Hepatocyte (in vitro differentiated cells): Measurements from ENCODE around the gene PTPRD. TPM values are rescaled to one million over a fixed set of nuclear protein-coding genes. Genes with fewer than 3 reads are reported as not detected.

Source experiments
- DNase-seq: peaks from one replicate; pipeline ENCODE4 v3.0.0-alpha.2; 2016; ENCODE audit warnings: low spot score
- H2AFZ ChIP-seq: fragments of 200-600 bp; sonication (generic); 2 replicates; pipeline ENCODE4 v1.6.0; 2016; ENCODE audit warnings: antibody characterized with exemption, mild to moderate bottlenecking
- H3K27ac ChIP-seq: fragments of 200-600 bp; sonication (generic); 2 replicates; pipeline ENCODE4 v1.5.1; 2016; ENCODE audit warnings: mild to moderate bottlenecking
- H3K27me3 ChIP-seq: fragments of 200-600 bp; sonication (generic); 2 replicates; pipeline ENCODE4 v1.6.1; 2016
- H3K36me3 ChIP-seq: fragments of 200-600 bp; sonication (generic); replicated peaks from 2 replicates; pipeline ENCODE4 v1.5.1; 2016; ENCODE audit warnings: low read depth; ENCODE audit not compliant: insufficient read depth
- H3K4me1 ChIP-seq: fragments of 200-600 bp; sonication (generic); 2 replicates; pipeline ENCODE4 v1.5.1; 2016; ENCODE audit warnings: mild to moderate bottlenecking, moderate library complexity; ENCODE audit not compliant: insufficient read depth
- H3K4me2 ChIP-seq: fragments of 200-600 bp; sonication (generic); 2 replicates; pipeline ENCODE4 v1.6.0; 2016
- H3K4me3 ChIP-seq: fragments of 200-600 bp; sonication (generic); 2 replicates; pipeline ENCODE4 v1.5.1; 2016; ENCODE audit warnings: mild to moderate bottlenecking
- H3K79me2 ChIP-seq: fragments of 200-600 bp; sonication (generic); 2 replicates; pipeline ENCODE4 v1.6.0; 2017; ENCODE audit warnings: mild to moderate bottlenecking
- H3K9me2 ChIP-seq: fragments of 200-600 bp; sonication (generic); replicated peaks from 2 replicates; pipeline ENCODE4 v1.6.0; 2017; ENCODE audit warnings: mild to moderate bottlenecking; ENCODE audit not compliant: insufficient read depth
- H3K9me3 ChIP-seq: fragments of 200-600 bp; sonication (generic); 2 replicates; pipeline ENCODE4 v1.5.1; 2016; ENCODE audit warnings: low read depth, mild to moderate bottlenecking
- H4K20me1 ChIP-seq: fragments of 200-600 bp; sonication (generic); 2 replicates; pipeline ENCODE4 v1.6.0; 2016; ENCODE audit warnings: mild to moderate bottlenecking; ENCODE audit not compliant: insufficient read depth, poor library complexity, severe bottlenecking
- CTCF ChIP-seq: fragments of 200-600 bp; sonication (generic); IDR thresholded peaks from 2 replicates; pipeline ENCODE4 v1.5.1; 2016; ENCODE audit warnings: antibody characterized with exemption, mild to moderate bottlenecking; ENCODE audit not compliant: poor library complexity
- EZH2 ChIP-seq: fragments of 200-600 bp; sonication (generic); IDR thresholded peaks from 2 replicates; pipeline ENCODE4 v1.6.1; 2016; ENCODE audit warnings: antibody characterized with exemption, mild to moderate bottlenecking, borderline replicate concordance
- EZH2phosphoT487 ChIP-seq: fragments of 200-600 bp; sonication (generic); IDR thresholded peaks from one replicate; pipeline ENCODE4 v1.6.1; 2018; ENCODE audit warnings: antibody characterized with exemption, mild to moderate bottlenecking, low read depth, moderate library complexity; ENCODE audit not compliant: unreplicated experiment, severe bottlenecking
- WGBS: methylation state at CpG from one replicate; pipeline ENCODE4 v1.1.6; 2016; ENCODE audit warnings: low lambda C conversion rate; ENCODE audit errors: missing lambda C conversion rate; 5-methylcytosine and 5-hydroxymethylcytosine counted together
- polyA plus RNA-seq: library from polyadenylated mRNA; unstranded; fragments of >200 nt; fragmentation: Nextera tagmentation; extraction: Ambion mirVana; gene quantifications from 2 replicates; pipeline ENCODE4 v1.2.1, GENCODE V29; 2016
- total RNA-seq: library from RNA; depleted of rRNA; stranded (reverse); fragments of >200 nt; gene quantifications from 2 replicates; pipeline ENCODE4 v1.2.3, GENCODE V29; 2014

The PTPRD gene
- total and polyA plus RNA-seq, 2 experiments from 2014 or later: 6.5 to 77.6 TPM

DNA sequence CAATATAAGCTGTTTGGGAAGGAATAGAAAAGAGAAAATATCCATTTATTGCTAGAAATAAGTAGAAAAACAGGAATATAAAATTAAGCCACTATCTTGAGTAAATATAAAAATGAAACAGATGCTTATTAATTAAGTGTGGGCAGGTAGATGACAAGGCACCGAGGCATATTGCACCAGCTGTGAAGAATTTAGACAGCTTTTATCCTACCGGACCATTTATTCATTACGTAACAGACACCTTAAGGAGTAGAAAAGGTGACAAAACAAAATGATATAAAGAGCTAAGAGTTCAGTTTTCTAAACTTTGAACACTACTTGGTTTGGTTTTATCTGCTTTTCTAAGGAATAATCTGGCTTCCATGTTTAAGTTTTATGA, 404.1 kb downstream of the PTPRD start:
- no peaks in the 10 kb centered on the region for H3K4me1 ChIP-seq
- 55% methylated on average over 3 of the region's 3 CpGs for WGBS
- H3K9me2 ChIP-seq: no peaks in the 10 kb centered on the region
- peak overlapping the region; percentile 22 for H3K4me3 ChIP-seq
- H3K27ac ChIP-seq: no peak overlapping the region
- no peaks in the 10 kb centered on the region for H3K36me3 ChIP-seq
- peaks cover 4% of the 10 kb centered on the region for H3K27me3 ChIP-seq
- H3K4me2 ChIP-seq: peak overlapping the region; percentile 77
- H4K20me1 ChIP-seq: no peaks in the 10 kb centered on the region
- TF ChIP-seq CTCF: no peak
- no peak for TF ChIP-seq EZH2
- no peak for TF ChIP-seq EZH2phosphoT487
- peak overlapping the region; percentile 54 for H2AFZ ChIP-seq
- DNase-seq: no peak
- H3K79me2 ChIP-seq: no peaks in the 10 kb centered on the region
- H3K9me3 ChIP-seq: no peaks in the 10 kb centered on the region

DNA sequence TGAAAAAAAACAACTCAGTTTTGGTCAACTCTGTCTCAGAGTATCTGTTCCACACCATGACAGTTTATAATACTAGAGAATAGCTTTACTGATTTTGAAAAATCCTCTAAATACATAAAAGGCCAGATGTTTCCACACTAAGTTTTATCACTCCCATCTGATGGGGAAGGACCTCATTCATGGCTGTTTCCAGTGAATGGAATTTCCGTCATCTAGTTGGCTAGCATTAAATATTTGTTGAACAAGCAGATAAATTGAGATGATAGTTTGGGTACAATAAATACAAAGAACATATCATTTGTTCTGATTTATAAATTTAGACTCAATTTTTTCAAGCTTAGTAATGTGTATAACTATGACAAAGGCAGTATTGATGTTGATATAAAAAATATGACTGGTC, 408.5 kb downstream of the PTPRD start:
- Histone ChIP-seq H3K79me2 (no peaks in the 10 kb centered on the region), H3K27ac (no peak overlapping the region), H3K4me1 (no peaks in the 10 kb centered on the region), H3K9me3 (no peaks in the 10 kb centered on the region), H3K27me3 (peaks cover 4% of the 10 kb centered on the region), H3K36me3 (no peaks in the 10 kb centered on the region), H3K4me2 (no peak overlapping the region), H3K9me2 (no peaks in the 10 kb centered on the region), H4K20me1 (no peaks in the 10 kb centered on the region), H2AFZ (no peak overlapping the region), H3K4me3 (no peak overlapping the region)
- TF ChIP-seq EZH2phosphoT487 (no peak), EZH2 (no peak), CTCF (no peak)
- WGBS: 73% methylated on average over 1 of the region's 1 CpG
- no peak for DNase-seq

- no peaks in the 10 kb centered on the region for H3K79me2 ChIP-seq
- no peak for DNase-seq
- no peaks in the 10 kb centered on the region for H3K9me3 ChIP-seq
- no peaks in the 10 kb centered on the region for H4K20me1 ChIP-seq
- H3K9me2 ChIP-seq: no peaks in the 10 kb centered on the region
- no peaks in the 10 kb centered on the region for H3K27me3 ChIP-seq
- H3K4me3 ChIP-seq: no peak overlapping the region
- no peak for TF ChIP-seq EZH2
- no peak for TF ChIP-seq EZH2phosphoT487
- TF ChIP-seq CTCF: no peak
- H3K4me2 ChIP-seq: no peak overlapping the region
- no peaks in the 10 kb centered on the region for H3K36me3 ChIP-seq
- no peaks in the 10 kb centered on the region for H3K4me1 ChIP-seq
- H2AFZ ChIP-seq: no peak overlapping the region
- no peak overlapping the region for H3K27ac ChIP-seq
- WGBS: 72% methylated on average over 1 of the region's 1 CpG
Measured at GRCh38 chr9:10173561-10173960, 439.2 kb downstream of the PTPRD start.

GRCh38 chr9:10172476-10172875, 440.3 kb downstream of the PTPRD start:
- no peak overlapping the region for H3K27ac ChIP-seq
- no peaks in the 10 kb centered on the region for H3K27me3 ChIP-seq
- H3K4me1 ChIP-seq: no peaks in the 10 kb centered on the region
- H2AFZ ChIP-seq: no peak overlapping the region
- no peak for TF ChIP-seq CTCF
- TF ChIP-seq EZH2: no peak
- TF ChIP-seq EZH2phosphoT487: no peak
- DNase-seq: no peak
- no peaks in the 10 kb centered on the region for H3K79me2 ChIP-seq
- H3K9me2 ChIP-seq: no peaks in the 10 kb centered on the region
- H3K4me3 ChIP-seq: no peak overlapping the region
- H4K20me1 ChIP-seq: no peaks in the 10 kb centered on the region
- 71% methylated on average over 2 of the region's 2 CpGs for WGBS
- H3K36me3 ChIP-seq: no peaks in the 10 kb centered on the region
- H3K4me2 ChIP-seq: no peak overlapping the region
- no peaks in the 10 kb centered on the region for H3K9me3 ChIP-seq
